Activated B cell treated with CpG ODN at 0.5 μM for 24 hours (primary cell): Measurements from ENCODE around the gene PDE9A. TPM values are rescaled to one million over a fixed set of nuclear protein-coding genes. Genes with fewer than 3 reads are reported as not detected.

Source experiments
- ATAC-seq: fragments of 200-7000 bp; cut with Tn5 transposase; one replicate; pipeline ENCODE4 v1.10.0; 2021; ENCODE audit warnings: low read depth, mild to moderate bottlenecking, moderate library complexity
- CTCF ChIA-PET: fragments of 350-600 bp; sonication (Branson Sonifier 250); formaldehyde crosslinking; loops from one replicate; lab custom pipeline; 2021; ENCODE audit warnings: antibody characterized with exemption; lab: Charles Lee
- POLR2A ChIA-PET: fragments of 350-600 bp; sonication (Branson Sonifier 250); formaldehyde crosslinking; loops from one replicate; lab custom pipeline; 2021; ENCODE audit warnings: antibody characterized with exemption; lab: Charles Lee
- DNase-seq: peaks from one replicate; pipeline ENCODE4 v3.0.0; 2022
- H3K27ac Mint-ChIP-seq: one replicate; pipeline ENCODE4 v1.8.0; 2020; ENCODE audit warnings: mixed read lengths
- H3K27me3 Mint-ChIP-seq: one replicate; pipeline ENCODE4 v1.8.0; 2021; ENCODE audit warnings: mixed read lengths
- H3K36me3 Mint-ChIP-seq: one replicate; pipeline ENCODE4 v1.8.0; 2021; ENCODE audit warnings: low read depth, mixed read lengths
- H3K4me1 Mint-ChIP-seq: one replicate; pipeline ENCODE4 v1.8.0; 2021; ENCODE audit warnings: mixed read lengths
- H3K4me3 Mint-ChIP-seq: one replicate; pipeline ENCODE4 v1.8.0; 2020; ENCODE audit warnings: mild to moderate bottlenecking, mixed read lengths
- H3K9me3 Mint-ChIP-seq: one replicate; pipeline ENCODE4 v1.8.0; 2020; ENCODE audit warnings: mixed read lengths
- CTCF ChIP-seq: fragments of 200-600 bp; IDR thresholded peaks from one replicate; pipeline ENCODE4 v1.8.0; 2022; ENCODE audit warnings: antibody characterized with exemption, mild to moderate bottlenecking
- intact Hi-C: fragments of 100-400 bp; cut with micrococcal nuclease; formaldehyde crosslinking; loops from one replicate; pipeline ENCODE4 v1.15.1; 2024
- total RNA-seq: library from RNA; stranded (reverse); gene quantifications from 2 replicates; pipeline ENCODE4 v1.2.3, GENCODE V29; 2022

Gene PDE9A
- total RNA-seq, 1 donor from 2014 or later, result 0.58 TPM

- TF ChIP-seq CTCF, result no peak
Measured at GRCh38 chr21:42732033-42732410, 78.6 kb downstream of the PDE9A start.

GRCh38 chr21:42733037-42733627 is 79.7 kb downstream of the PDE9A start:
- no peak for ATAC-seq
- POLR2A ChIA-PET, result no interaction called here
- no peak for TF ChIP-seq CTCF
- Mint-ChIP-seq H3K27me3 (peaks cover 2% of the 10 kb centered on the region), H3K9me3 (peaks cover 6% of the 10 kb centered on the region), H3K36me3 (no peaks in the 10 kb centered on the region), H3K27ac (no peak overlapping the region), H3K4me1 (peaks cover 10% of the 10 kb centered on the region), H3K4me3 (no peak overlapping the region)
- no peak for DNase-seq
- CTCF ChIA-PET, result no interaction called here
- intact Hi-C loops, result no loop called here

More at GRCh38 chr21:42732033-42732410, 78.6 kb downstream of the PDE9A start:
- Mint-ChIP-seq H3K4me1 (no peaks in the 10 kb centered on the region), H3K36me3 (no peaks in the 10 kb centered on the region), H3K4me3 (no peak overlapping the region), H3K27me3 (peaks cover 7% of the 10 kb centered on the region), H3K27ac (no peak overlapping the region), H3K9me3 (peaks cover 6% of the 10 kb centered on the region)
- ChIA-PET CTCF (no interaction called here), POLR2A (no interaction called here)
- DNase-seq (no peak), ATAC-seq (no peak)
- intact Hi-C loops, result no loop called here

- H3K27me3 Mint-ChIP-seq, result peaks cover 2% of the 10 kb centered on the region
- ATAC-seq (no peak), DNase-seq (no peak)
- H3K4me1 Mint-ChIP-seq, result peaks cover 15% of the 10 kb centered on the region
- TF ChIP-seq CTCF, result no peak
- ChIA-PET POLR2A (no interaction called here), CTCF (no interaction called here)
- peaks cover 6% of the 10 kb centered on the region for H3K9me3 Mint-ChIP-seq
- no peak overlapping the region for H3K4me3 Mint-ChIP-seq
- no peak overlapping the region for H3K27ac Mint-ChIP-seq
- H3K36me3 Mint-ChIP-seq, result no peaks in the 10 kb centered on the region
- intact Hi-C loops, result no loop called here
Measured at GRCh38 chr21:42733874-42734273, 80.5 kb downstream of the PDE9A start.

GRCh38 chr21:42734323-42734971 is 81.0 kb downstream of the PDE9A start:
- intact Hi-C loops, result no loop called here
- Mint-ChIP-seq H3K27me3 (peaks cover 2% of the 10 kb centered on the region), H3K9me3 (peaks cover under 1% of the 10 kb centered on the region), H3K27ac (no peak overlapping the region), H3K4me3 (no peak overlapping the region), H3K4me1 (peaks cover 15% of the 10 kb centered on the region), H3K36me3 (no peaks in the 10 kb centered on the region)
- CTCF ChIA-PET, result no interaction called here
- DNase-seq, result no peak
- no peak for ATAC-seq
- POLR2A ChIA-PET, result no interaction called here
- no peak for TF ChIP-seq CTCF

- H3K27me3 Mint-ChIP-seq, result peaks cover 2% of the 10 kb centered on the region
- DNase-seq, result no peak
- CTCF ChIA-PET, result no interaction called here
- no peak overlapping the region for H3K27ac Mint-ChIP-seq
- H3K4me3 Mint-ChIP-seq, result no peak overlapping the region
- TF ChIP-seq CTCF, result no peak
- H3K36me3 Mint-ChIP-seq, result no peaks in the 10 kb centered on the region
- ATAC-seq, result no peak
- POLR2A ChIA-PET, result no interaction called here
- H3K4me1 Mint-ChIP-seq, result peaks cover 15% of the 10 kb centered on the region
- no peaks in the 10 kb centered on the region for H3K9me3 Mint-ChIP-seq
- intact Hi-C loops, result no loop called here
Measured at GRCh38 chr21:42735061-42735460, 81.6 kb downstream of the PDE9A start.
